Nephron progenitor cell (in vitro differentiated cells): ENCODE results near the gene PLK1.
A peak's percentile ranks its signal among the peaks of the same experiment; 100 is the strongest.

Experiments used
- DNase-seq: peaks from one replicate; pipeline ENCODE4 v3.0.0; 2021
- H3K27ac Mint-ChIP-seq: 2 replicates; pipeline ENCODE4 v1.8.0; 2021; ENCODE audit warnings: mild to moderate bottlenecking, moderate library complexity, mixed read lengths
- H3K27me3 Mint-ChIP-seq: 2 replicates; pipeline ENCODE4 v1.8.0; 2021; ENCODE audit warnings: mild to moderate bottlenecking, low read depth, mixed read lengths; ENCODE audit not compliant: poor library complexity
- H3K36me3 Mint-ChIP-seq: 2 replicates; pipeline ENCODE4 v1.8.0; 2021; ENCODE audit warnings: low read depth, mixed read lengths
- H3K4me1 Mint-ChIP-seq: 2 replicates; pipeline ENCODE4 v1.8.0; 2021; ENCODE audit warnings: mixed read lengths
- H3K4me3 Mint-ChIP-seq: 2 replicates; pipeline ENCODE4 v1.8.0; 2021; ENCODE audit warnings: mild to moderate bottlenecking, moderate library complexity, mixed read lengths
- H3K9me3 Mint-ChIP-seq: 2 replicates; pipeline ENCODE4 v1.8.0; 2021; ENCODE audit warnings: mild to moderate bottlenecking, moderate library complexity, mixed read lengths
- TF ChIP-seq, protein P1 (sequence below): fragments of 200-600 bp; sonication (generic); IDR thresholded peaks from 2 replicates; pipeline ENCODE4 v1.5.0; 2021; ENCODE audit warnings: antibody characterized with exemption

PLK1 gene

DNA sequence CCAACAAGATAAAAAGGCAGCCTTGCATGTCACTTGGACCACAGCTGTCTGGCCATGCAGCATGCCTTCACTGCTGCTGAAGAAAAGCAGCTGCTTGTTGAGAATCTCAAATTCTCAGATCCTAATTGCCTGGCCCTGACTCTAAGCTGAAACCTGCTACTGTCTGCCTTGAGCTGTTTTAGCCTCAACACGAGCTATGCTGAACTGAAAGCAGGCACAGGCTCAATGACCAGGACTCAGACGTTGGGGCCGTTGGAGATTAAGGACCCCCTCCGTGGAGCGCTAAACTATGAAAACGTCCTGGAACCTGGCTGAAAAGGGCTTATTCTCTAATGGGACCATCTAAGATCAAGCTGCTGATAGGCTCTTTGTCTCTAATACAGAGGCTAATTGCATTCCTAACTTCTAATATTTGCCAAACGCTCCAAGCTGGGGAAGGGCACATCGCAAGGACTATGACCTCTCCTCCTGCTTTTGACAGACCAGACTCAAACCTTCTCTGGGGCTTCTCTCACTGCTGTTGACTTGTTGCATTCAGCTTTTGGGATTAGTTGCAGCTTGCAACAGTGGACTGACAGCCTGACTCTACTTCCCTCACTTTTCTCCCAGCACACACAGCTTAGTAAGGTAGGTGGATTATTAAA is 4.6 kb upstream of the PLK1 start:
- TF ChIP-seq, protein P1, sequence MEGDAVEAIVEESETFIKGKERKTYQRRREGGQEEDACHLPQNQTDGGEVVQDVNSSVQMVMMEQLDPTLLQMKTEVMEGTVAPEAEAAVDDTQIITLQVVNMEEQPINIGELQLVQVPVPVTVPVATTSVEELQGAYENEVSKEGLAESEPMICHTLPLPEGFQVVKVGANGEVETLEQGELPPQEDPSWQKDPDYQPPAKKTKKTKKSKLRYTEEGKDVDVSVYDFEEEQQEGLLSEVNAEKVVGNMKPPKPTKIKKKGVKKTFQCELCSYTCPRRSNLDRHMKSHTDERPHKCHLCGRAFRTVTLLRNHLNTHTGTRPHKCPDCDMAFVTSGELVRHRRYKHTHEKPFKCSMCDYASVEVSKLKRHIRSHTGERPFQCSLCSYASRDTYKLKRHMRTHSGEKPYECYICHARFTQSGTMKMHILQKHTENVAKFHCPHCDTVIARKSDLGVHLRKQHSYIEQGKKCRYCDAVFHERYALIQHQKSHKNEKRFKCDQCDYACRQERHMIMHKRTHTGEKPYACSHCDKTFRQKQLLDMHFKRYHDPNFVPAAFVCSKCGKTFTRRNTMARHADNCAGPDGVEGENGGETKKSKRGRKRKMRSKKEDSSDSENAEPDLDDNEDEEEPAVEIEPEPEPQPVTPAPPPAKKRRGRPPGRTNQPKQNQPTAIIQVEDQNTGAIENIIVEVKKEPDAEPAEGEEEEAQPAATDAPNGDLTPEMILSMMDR = no peak
- H3K27ac Mint-ChIP-seq = no peak overlapping the region

GRCh38 chr16:23676924-23677480 is 1.7 kb upstream of the PLK1 start:
- DNase-seq = no peak
- peaks cover 25% of the 10 kb centered on the region for H3K36me3 Mint-ChIP-seq
- H3K4me1 Mint-ChIP-seq = peaks cover 34% of the 10 kb centered on the region
- H3K27me3 Mint-ChIP-seq = no peaks in the 10 kb centered on the region
- TF ChIP-seq, protein P1 = no peak
- H3K4me3 Mint-ChIP-seq = peak overlapping the region; percentile 94
- H3K9me3 Mint-ChIP-seq = no peaks in the 10 kb centered on the region
- no peak overlapping the region for H3K27ac Mint-ChIP-seq

More for the DNA sequence above, 4.6 kb upstream of the PLK1 start:
- no peak for DNase-seq
- Mint-ChIP-seq H3K4me1 (peaks cover 5% of the 10 kb centered on the region), H3K4me3 (no peak overlapping the region), H3K9me3 (no peaks in the 10 kb centered on the region), H3K27me3 (no peaks in the 10 kb centered on the region), H3K36me3 (peaks cover 36% of the 10 kb centered on the region)

- peaks cover 38% of the 10 kb centered on the region for H3K4me1 Mint-ChIP-seq
- DNase-seq = peak; percentile 39
- H3K36me3 Mint-ChIP-seq = peaks cover 42% of the 10 kb centered on the region
- H3K9me3 Mint-ChIP-seq = no peaks in the 10 kb centered on the region
- no peak overlapping the region for H3K27ac Mint-ChIP-seq
- TF ChIP-seq, protein P1 = no peak
- no peaks in the 10 kb centered on the region for H3K27me3 Mint-ChIP-seq
- H3K4me3 Mint-ChIP-seq = peak overlapping the region; percentile 94
Measured at GRCh38 chr16:23679274-23679985, 741 bp downstream of the PLK1 start.

DNA sequence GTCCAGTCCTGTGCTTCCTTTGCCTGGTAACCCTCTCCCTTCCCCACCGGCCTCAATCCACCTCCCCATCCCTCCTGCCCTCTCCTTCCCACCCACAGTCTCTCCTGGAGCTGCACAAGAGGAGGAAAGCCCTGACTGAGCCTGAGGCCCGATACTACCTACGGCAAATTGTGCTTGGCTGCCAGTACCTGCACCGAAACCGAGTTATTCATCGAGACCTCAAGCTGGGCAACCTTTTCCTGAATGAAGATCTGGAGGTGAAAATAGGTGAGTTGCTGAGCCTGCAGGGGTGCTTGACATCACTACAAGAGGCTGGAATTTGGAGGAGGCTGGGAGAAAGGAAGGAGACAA is 1.3 kb downstream of the PLK1 start:
- Mint-ChIP-seq H3K4me3 (peak overlapping the region; percentile 94), H3K9me3 (no peaks in the 10 kb centered on the region), H3K27ac (no peak overlapping the region), H3K27me3 (no peaks in the 10 kb centered on the region), H3K36me3 (peaks cover 43% of the 10 kb centered on the region), H3K4me1 (peaks cover 38% of the 10 kb centered on the region)
- DNase-seq = no peak
- TF ChIP-seq, protein P1 = no peak

DNA sequence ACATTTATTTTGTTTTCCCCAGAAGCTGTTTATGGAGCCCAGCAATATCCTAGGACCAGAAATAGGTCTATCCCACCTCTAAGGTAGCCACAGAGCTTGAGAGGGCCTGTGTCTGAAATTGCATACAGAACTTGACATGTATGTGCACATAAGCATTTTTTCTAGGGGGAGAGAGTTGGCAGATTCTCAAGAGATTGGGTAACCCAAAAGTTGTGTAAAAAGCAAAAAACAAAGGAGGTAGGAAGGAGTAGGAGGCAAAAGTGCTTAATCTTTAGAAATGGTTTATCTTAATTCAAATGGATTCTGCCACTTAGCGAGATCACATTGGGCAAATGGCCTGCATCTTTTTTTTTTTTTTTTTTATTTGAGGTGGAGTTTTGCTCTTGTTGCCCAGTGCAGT is 3.5 kb downstream of the PLK1 start:
- no peak overlapping the region for H3K27ac Mint-ChIP-seq
- no peaks in the 10 kb centered on the region for H3K27me3 Mint-ChIP-seq
- peaks cover 43% of the 10 kb centered on the region for H3K4me1 Mint-ChIP-seq
- DNase-seq = no peak
- TF ChIP-seq, protein P1 = no peak
- H3K9me3 Mint-ChIP-seq = no peaks in the 10 kb centered on the region
- no peak overlapping the region for H3K4me3 Mint-ChIP-seq
- peaks cover 58% of the 10 kb centered on the region for H3K36me3 Mint-ChIP-seq
